GM21390 (cell line): Measurements from ENCODE around the gene DUS1L.

ENCODE experiments used
- ATAC-seq: cut with Tn5 transposase; IDR thresholded peaks from one replicate; pipeline ENCODE4 v1.9.1; 2021; ENCODE audit not compliant: unreplicated experiment

DUS1L gene

GRCh38 chr17:82029391-82029790, 36.2 kb downstream of the DUS1L start:
- no peak for ATAC-seq

GRCh38 chr17:82028966-82029365, 36.6 kb downstream of the DUS1L start:
- ATAC-seq = no peak

GRCh38 chr17:82028246-82028645, 37.4 kb downstream of the DUS1L start:
- no peak for ATAC-seq

GRCh38 chr17:82025401-82026107, 40.0 kb downstream of the DUS1L start:
- ATAC-seq = no peak

- ATAC-seq = no peak
These were observed 40.7 kb downstream of the DUS1L start for GRCh38 chr17:82024859-82025258.

GRCh38 chr17:82023447-82024241, 42.0 kb downstream of the DUS1L start:
- ATAC-seq = peak; percentile 0

- peak; percentile 81 for ATAC-seq
These were observed 42.6 kb downstream of the DUS1L start, which contains the start of gene LRRC45 for GRCh38 chr17:82022981-82023446. TSS of gene LRRC45 (plus strand) at chr17:82023305. CDS start at chr17:82023644, 339 bp downstream.

GRCh38 chr17:82022310-82022980, 43.2 kb downstream of the DUS1L start, which contains the start of gene CENPX:
TSS of gene CENPX (minus strand) at chr17:82022878. CDS start at chr17:82022861, 17 bp downstream.
- ATAC-seq = no peak

- ATAC-seq = no peak
These were observed 43.7 kb downstream of the DUS1L start for GRCh38 chr17:82021900-82022309.

GRCh38 chr17:82021107-82021899, 44.3 kb downstream of the DUS1L start:
- no peak for ATAC-seq

GRCh38 chr17:82020572-82021106, 45.0 kb downstream of the DUS1L start:
- ATAC-seq = no peak

- ATAC-seq = no peak
These were observed 45.7 kb downstream of the DUS1L start for GRCh38 chr17:82019690-82020571.

- ATAC-seq = no peak
These were observed 46.5 kb downstream of the DUS1L start for GRCh38 chr17:82018989-82019689.

- no peak for ATAC-seq
These were observed 47.2 kb downstream of the DUS1L start for GRCh38 chr17:82018152-82018988.

GRCh38 chr17:82017612-82018151, 47.9 kb downstream of the DUS1L start:
- no peak for ATAC-seq

- ATAC-seq = no peak
These were observed 48.6 kb downstream of the DUS1L start for GRCh38 chr17:82016875-82017459.
